Measurements from ENCODE around the gene TDRD12.

DNA sequence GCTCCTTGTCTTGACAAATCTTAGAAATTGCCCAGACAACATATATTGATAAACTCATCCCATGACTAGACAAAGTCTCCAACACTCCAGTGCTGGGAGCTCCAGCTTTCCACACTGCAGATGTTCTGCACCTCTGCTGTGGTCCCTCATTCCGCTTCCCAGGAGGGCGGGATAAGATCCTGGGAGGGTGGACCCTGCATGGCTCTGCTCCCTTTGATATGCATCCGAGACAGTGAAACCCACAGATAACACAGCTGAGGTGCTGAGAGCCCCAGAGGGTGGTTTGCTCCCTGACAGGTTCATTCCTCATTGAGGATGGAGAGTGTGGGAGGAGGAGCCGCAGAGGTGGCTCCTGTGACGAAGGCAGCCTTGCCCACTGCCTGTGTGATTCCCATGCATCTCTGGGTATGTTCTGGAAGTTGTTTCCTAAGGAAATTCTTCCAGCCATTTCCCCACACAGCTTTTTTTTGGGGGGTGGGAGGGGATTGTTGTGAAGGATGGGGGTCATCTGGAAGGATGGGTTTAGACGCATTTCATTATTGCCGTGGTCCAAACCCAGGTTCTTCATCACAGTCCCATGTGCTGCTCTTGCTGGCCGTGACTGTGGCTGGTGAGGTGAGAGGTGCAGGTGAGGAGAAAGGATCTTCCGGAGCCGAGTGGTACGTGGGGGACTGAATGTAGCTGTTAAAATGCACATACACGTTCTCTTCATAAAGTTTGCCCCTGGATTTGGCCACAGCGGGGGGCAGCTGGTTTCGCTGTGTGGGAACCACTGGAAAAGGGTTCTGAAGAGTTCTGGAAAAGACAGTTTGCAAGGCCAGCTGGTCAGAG lies 103.6 kb downstream of the TDRD12 start:
- TF ChIP-seq, protein P1, sequence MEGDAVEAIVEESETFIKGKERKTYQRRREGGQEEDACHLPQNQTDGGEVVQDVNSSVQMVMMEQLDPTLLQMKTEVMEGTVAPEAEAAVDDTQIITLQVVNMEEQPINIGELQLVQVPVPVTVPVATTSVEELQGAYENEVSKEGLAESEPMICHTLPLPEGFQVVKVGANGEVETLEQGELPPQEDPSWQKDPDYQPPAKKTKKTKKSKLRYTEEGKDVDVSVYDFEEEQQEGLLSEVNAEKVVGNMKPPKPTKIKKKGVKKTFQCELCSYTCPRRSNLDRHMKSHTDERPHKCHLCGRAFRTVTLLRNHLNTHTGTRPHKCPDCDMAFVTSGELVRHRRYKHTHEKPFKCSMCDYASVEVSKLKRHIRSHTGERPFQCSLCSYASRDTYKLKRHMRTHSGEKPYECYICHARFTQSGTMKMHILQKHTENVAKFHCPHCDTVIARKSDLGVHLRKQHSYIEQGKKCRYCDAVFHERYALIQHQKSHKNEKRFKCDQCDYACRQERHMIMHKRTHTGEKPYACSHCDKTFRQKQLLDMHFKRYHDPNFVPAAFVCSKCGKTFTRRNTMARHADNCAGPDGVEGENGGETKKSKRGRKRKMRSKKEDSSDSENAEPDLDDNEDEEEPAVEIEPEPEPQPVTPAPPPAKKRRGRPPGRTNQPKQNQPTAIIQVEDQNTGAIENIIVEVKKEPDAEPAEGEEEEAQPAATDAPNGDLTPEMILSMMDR (IDR thresholded peaks at IDR 0.05), result no peak
- no peak for TF ChIP-seq POLR2AphosphoS5 (IDR thresholded peaks at IDR 0.05; ENCODE audit: low read depth, low read length)

Data from Panc1 (cell line).